WTC11 (cell line): Measurements from ENCODE around the gene HEPACAM. TPM values are rescaled to one million over a fixed set of nuclear protein-coding genes. Genes with fewer than 3 reads are reported as not detected.

Experiments used
- CREB1 ChIP-seq: sonication (generic); formaldehyde crosslinking; IDR thresholded peaks from 2 replicates; pipeline ENCODE4 v1.8.0; 2023; ENCODE audit warnings: mild to moderate bottlenecking, missing genetic modification reagents
- E2F4 ChIP-seq: sonication (generic); formaldehyde crosslinking; IDR thresholded peaks from 2 replicates; pipeline ENCODE4 v1.8.1; 2022; ENCODE audit warnings: low read depth, mild to moderate bottlenecking, moderate library complexity, missing genetic modification reagents, borderline replicate concordance
- ELF4 ChIP-seq: sonication (generic); formaldehyde crosslinking; IDR thresholded peaks from 2 replicates; pipeline ENCODE4 v1.8.1; 2022; ENCODE audit warnings: low read depth, mild to moderate bottlenecking, moderate library complexity, missing genetic modification reagents
- EMX1 ChIP-seq: fragments of 250-450 bp; sonication (Bioruptor Pico); IDR thresholded peaks from 2 replicates; pipeline ENCODE4 v1.8.0; 2021; ENCODE audit warnings: mild to moderate bottlenecking
- FOXP1 ChIP-seq: sonication (generic); formaldehyde crosslinking; IDR thresholded peaks from 2 replicates; pipeline ENCODE4 v1.8.0; 2022; ENCODE audit warnings: missing genetic modification reagents, mild to moderate bottlenecking, moderate library complexity, borderline replicate concordance
- GRHL2 ChIP-seq: fragments of 250-450 bp; sonication (Bioruptor Pico); IDR thresholded peaks from 2 replicates; pipeline ENCODE4 v1.8.0; 2022; ENCODE audit warnings: mild to moderate bottlenecking, moderate library complexity; ENCODE audit not compliant: insufficient replicate concordance, severe bottlenecking
- GTF2I ChIP-seq: fragments of 250-450 bp; sonication (Bioruptor Pico); conservative IDR thresholded peaks from 2 replicates; pipeline ENCODE4 v1.4.0; 2021; ENCODE audit warnings: mild to moderate bottlenecking
- IRF1 ChIP-seq: sonication (generic); formaldehyde crosslinking; IDR thresholded peaks from 2 replicates; pipeline ENCODE4 v1.8.0; 2023; ENCODE audit warnings: missing genetic modification reagents
- JAZF1 ChIP-seq: fragments of 250-450 bp; sonication (Bioruptor Pico); IDR thresholded peaks from 2 replicates; pipeline ENCODE4 v1.9.0; 2021; ENCODE audit warnings: moderate library complexity, mild to moderate bottlenecking, inconsistent platforms
- NFYB ChIP-seq: sonication (generic); formaldehyde crosslinking; conservative IDR thresholded peaks from 2 replicates; pipeline ENCODE4 v1.8.0; 2022; ENCODE audit warnings: low read depth, missing genetic modification reagents
- OVOL2 ChIP-seq: fragments of 250-450 bp; sonication (Bioruptor Pico); IDR thresholded peaks from 2 replicates; pipeline ENCODE4 v1.9.0; 2021; ENCODE audit warnings: mild to moderate bottlenecking, borderline replicate concordance
- TEAD1 ChIP-seq: sonication (generic); formaldehyde crosslinking; IDR thresholded peaks from 2 replicates; pipeline ENCODE4 v1.8.0; 2022; ENCODE audit warnings: mild to moderate bottlenecking, missing genetic modification reagents
- ZNF219 ChIP-seq: sonication (generic); formaldehyde crosslinking; IDR thresholded peaks from 2 replicates; pipeline ENCODE4 v1.8.0; 2023; ENCODE audit warnings: missing genetic modification reagents, mild to moderate bottlenecking, borderline replicate concordance
- ZNF671 ChIP-seq: fragments of 250-450 bp; sonication (Bioruptor Pico); IDR thresholded peaks from 2 replicates; pipeline ENCODE4 v1.8.0; 2021; ENCODE audit warnings: mild to moderate bottlenecking
- total RNA-seq: library from RNA; stranded (reverse); gene quantifications from 3 replicates; pipeline ENCODE4 v1.2.3, GENCODE V29; 2021
- TF ChIP-seq, protein P1 (sequence below): sonication (generic); formaldehyde crosslinking; IDR thresholded peaks from 2 replicates; pipeline ENCODE4 v1.8.0; 2022; ENCODE audit warnings: missing genetic modification reagents
- TF ChIP-seq, protein P2 (sequence below): sonication (generic); formaldehyde crosslinking; IDR thresholded peaks from 2 replicates; pipeline ENCODE4 v1.8.1; 2023; ENCODE audit warnings: mild to moderate bottlenecking, missing genetic modification reagents, borderline replicate concordance
- TF ChIP-seq, protein P3 (sequence below): sonication (generic); formaldehyde crosslinking; IDR thresholded peaks from 2 replicates; pipeline ENCODE4 v1.8.1; 2023; ENCODE audit warnings: mild to moderate bottlenecking, missing genetic modification reagents
- TF ChIP-seq, protein P4 (sequence below): sonication (generic); formaldehyde crosslinking; IDR thresholded peaks from 2 replicates; pipeline ENCODE4 v1.8.1; 2023; ENCODE audit warnings: mild to moderate bottlenecking, missing genetic modification reagents
- TF ChIP-seq, protein P5 (sequence below): sonication (generic); formaldehyde crosslinking; IDR thresholded peaks from 2 replicates; pipeline ENCODE4 v1.8.0; 2022; ENCODE audit warnings: mild to moderate bottlenecking, missing genetic modification reagents
- TF ChIP-seq, protein P6 (sequence below): sonication (generic); formaldehyde crosslinking; IDR thresholded peaks from 2 replicates; pipeline ENCODE4 v1.8.1; 2022; ENCODE audit warnings: mild to moderate bottlenecking, moderate library complexity, missing genetic modification reagents
- TF ChIP-seq, protein P7 (sequence below): sonication (generic); formaldehyde crosslinking; IDR thresholded peaks from 2 replicates; pipeline ENCODE4 v1.8.1; 2022; ENCODE audit warnings: low read depth, missing genetic modification reagents, borderline replicate concordance

HEPACAM gene
- total RNA-seq, 1 experiment from 2014 or later, result not detected

DNA sequence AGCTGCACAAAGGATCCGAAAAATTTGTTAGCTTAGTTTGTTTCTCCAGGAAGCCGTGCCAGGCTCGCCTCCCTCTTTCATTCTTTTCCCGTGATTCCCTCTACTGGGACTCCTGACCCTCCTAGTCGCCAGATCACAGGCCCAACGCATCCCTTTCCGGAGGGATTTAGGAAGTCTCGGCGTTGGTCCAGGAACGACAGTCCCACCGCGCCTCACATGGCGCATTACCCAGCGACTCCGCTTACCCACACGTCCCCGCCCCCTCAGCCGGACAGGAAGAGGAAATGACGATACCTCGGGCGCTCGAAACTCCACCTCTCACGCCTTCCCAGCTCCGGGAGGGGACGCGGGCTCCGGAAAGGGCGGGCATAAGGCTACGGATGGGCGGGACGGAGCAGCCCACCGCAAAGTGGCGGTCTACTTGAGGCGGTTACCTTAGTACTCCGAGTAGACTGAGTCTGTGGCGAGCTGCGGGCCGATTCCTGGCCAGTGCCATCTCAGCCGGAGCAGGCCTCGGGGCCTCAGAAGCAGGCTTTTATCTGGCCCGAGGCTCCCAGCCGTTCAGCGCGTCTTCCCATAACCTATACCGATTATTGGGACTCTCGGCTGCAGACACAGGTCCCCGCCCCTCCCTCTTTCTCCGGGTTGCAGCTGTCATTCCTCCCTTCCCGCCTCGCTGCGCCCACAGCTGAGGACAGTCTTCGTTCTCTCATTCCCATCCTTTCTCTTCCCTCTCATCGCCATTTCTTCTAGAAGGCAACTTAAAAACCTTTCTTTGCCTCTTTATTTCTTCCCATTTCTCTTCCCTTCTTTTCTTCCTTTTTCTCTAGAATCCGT, 18.1 kb upstream of the HEPACAM start, which contains the start of gene CCDC15 (continued):
- TF ChIP-seq, protein P1, sequence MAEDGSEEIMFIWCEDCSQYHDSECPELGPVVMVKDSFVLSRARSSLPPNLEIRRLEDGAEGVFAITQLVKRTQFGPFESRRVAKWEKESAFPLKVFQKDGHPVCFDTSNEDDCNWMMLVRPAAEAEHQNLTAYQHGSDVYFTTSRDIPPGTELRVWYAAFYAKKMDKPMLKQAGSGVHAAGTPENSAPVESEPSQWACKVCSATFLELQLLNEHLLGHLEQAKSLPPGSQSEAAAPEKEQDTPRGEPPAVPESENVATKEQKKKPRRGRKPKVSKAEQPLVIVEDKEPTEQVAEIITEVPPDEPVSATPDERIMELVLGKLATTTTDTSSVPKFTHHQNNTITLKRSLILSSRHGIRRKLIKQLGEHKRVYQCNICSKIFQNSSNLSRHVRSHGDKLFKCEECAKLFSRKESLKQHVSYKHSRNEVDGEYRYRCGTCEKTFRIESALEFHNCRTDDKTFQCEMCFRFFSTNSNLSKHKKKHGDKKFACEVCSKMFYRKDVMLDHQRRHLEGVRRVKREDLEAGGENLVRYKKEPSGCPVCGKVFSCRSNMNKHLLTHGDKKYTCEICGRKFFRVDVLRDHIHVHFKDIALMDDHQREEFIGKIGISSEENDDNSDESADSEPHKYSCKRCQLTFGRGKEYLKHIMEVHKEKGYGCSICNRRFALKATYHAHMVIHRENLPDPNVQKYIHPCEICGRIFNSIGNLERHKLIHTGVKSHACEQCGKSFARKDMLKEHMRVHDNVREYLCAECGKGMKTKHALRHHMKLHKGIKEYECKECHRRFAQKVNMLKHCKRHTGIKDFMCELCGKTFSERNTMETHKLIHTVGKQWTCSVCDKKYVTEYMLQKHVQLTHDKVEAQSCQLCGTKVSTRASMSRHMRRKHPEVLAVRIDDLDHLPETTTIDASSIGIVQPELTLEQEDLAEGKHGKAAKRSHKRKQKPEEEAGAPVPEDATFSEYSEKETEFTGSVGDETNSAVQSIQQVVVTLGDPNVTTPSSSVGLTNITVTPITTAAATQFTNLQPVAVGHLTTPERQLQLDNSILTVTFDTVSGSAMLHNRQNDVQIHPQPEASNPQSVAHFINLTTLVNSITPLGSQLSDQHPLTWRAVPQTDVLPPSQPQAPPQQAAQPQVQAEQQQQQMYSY, result 0 out of 2 replicates have a peak, but pooled peaks have one; percentile 20
- TF ChIP-seq, protein P2, sequence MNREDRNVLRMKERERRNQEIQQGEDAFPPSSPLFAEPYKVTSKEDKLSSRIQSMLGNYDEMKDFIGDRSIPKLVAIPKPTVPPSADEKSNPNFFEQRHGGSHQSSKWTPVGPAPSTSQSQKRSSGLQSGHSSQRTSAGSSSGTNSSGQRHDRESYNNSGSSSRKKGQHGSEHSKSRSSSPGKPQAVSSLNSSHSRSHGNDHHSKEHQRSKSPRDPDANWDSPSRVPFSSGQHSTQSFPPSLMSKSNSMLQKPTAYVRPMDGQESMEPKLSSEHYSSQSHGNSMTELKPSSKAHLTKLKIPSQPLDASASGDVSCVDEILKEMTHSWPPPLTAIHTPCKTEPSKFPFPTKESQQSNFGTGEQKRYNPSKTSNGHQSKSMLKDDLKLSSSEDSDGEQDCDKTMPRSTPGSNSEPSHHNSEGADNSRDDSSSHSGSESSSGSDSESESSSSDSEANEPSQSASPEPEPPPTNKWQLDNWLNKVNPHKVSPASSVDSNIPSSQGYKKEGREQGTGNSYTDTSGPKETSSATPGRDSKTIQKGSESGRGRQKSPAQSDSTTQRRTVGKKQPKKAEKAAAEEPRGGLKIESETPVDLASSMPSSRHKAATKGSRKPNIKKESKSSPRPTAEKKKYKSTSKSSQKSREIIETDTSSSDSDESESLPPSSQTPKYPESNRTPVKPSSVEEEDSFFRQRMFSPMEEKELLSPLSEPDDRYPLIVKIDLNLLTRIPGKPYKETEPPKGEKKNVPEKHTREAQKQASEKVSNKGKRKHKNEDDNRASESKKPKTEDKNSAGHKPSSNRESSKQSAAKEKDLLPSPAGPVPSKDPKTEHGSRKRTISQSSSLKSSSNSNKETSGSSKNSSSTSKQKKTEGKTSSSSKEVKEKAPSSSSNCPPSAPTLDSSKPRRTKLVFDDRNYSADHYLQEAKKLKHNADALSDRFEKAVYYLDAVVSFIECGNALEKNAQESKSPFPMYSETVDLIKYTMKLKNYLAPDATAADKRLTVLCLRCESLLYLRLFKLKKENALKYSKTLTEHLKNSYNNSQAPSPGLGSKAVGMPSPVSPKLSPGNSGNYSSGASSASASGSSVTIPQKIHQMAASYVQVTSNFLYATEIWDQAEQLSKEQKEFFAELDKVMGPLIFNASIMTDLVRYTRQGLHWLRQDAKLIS (CRISPR knock-in tag), result no peak
- TF ChIP-seq ELF4 (CRISPR knock-in tag), result no peak
- TF ChIP-seq, protein P3, sequence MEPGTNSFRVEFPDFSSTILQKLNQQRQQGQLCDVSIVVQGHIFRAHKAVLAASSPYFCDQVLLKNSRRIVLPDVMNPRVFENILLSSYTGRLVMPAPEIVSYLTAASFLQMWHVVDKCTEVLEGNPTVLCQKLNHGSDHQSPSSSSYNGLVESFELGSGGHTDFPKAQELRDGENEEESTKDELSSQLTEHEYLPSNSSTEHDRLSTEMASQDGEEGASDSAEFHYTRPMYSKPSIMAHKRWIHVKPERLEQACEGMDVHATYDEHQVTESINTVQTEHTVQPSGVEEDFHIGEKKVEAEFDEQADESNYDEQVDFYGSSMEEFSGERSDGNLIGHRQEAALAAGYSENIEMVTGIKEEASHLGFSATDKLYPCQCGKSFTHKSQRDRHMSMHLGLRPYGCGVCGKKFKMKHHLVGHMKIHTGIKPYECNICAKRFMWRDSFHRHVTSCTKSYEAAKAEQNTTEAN (CRISPR knock-in tag), result no peak
- no peak for TF ChIP-seq GTF2I
- no peak for TF ChIP-seq E2F4 (CRISPR knock-in tag)
- TF ChIP-seq ZNF671 (CRISPR knock-in tag), result no peak
- TF ChIP-seq IRF1, result no peak
- TF ChIP-seq TEAD1 (CRISPR knock-in tag), result no peak; the same call in 1 of the 2 replicates
- no peak; the same call in 1 of the 2 replicates for TF ChIP-seq FOXP1 (CRISPR knock-in tag)
- TF ChIP-seq OVOL2 (CRISPR knock-in tag), result no peak
- TF ChIP-seq, protein P4, sequence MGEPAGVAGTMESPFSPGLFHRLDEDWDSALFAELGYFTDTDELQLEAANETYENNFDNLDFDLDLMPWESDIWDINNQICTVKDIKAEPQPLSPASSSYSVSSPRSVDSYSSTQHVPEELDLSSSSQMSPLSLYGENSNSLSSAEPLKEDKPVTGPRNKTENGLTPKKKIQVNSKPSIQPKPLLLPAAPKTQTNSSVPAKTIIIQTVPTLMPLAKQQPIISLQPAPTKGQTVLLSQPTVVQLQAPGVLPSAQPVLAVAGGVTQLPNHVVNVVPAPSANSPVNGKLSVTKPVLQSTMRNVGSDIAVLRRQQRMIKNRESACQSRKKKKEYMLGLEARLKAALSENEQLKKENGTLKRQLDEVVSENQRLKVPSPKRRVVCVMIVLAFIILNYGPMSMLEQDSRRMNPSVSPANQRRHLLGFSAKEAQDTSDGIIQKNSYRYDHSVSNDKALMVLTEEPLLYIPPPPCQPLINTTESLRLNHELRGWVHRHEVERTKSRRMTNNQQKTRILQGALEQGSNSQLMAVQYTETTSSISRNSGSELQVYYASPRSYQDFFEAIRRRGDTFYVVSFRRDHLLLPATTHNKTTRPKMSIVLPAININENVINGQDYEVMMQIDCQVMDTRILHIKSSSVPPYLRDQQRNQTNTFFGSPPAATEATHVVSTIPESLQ (CRISPR knock-in tag), result no peak
- TF ChIP-seq, protein P5, sequence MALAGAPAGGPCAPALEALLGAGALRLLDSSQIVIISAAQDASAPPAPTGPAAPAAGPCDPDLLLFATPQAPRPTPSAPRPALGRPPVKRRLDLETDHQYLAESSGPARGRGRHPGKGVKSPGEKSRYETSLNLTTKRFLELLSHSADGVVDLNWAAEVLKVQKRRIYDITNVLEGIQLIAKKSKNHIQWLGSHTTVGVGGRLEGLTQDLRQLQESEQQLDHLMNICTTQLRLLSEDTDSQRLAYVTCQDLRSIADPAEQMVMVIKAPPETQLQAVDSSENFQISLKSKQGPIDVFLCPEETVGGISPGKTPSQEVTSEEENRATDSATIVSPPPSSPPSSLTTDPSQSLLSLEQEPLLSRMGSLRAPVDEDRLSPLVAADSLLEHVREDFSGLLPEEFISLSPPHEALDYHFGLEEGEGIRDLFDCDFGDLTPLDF (CRISPR knock-in tag), result no peak; the same call in 1 of the 2 replicates
- no peak for TF ChIP-seq GRHL2 (CRISPR knock-in tag)
- peak; percentile 51 for TF ChIP-seq NFYB (CRISPR knock-in tag)
- no peak for TF ChIP-seq EMX1 (CRISPR knock-in tag)
- TF ChIP-seq JAZF1 (CRISPR knock-in tag), result no peak
- TF ChIP-seq, protein P6, sequence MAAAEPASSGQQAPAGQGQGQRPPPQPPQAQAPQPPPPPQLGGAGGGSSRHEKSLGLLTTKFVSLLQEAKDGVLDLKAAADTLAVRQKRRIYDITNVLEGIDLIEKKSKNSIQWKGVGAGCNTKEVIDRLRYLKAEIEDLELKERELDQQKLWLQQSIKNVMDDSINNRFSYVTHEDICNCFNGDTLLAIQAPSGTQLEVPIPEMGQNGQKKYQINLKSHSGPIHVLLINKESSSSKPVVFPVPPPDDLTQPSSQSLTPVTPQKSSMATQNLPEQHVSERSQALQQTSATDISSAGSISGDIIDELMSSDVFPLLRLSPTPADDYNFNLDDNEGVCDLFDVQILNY (CRISPR knock-in tag), result 0 out of 2 replicates have a peak, but pooled peaks have one; percentile 70
- TF ChIP-seq, protein P7, sequence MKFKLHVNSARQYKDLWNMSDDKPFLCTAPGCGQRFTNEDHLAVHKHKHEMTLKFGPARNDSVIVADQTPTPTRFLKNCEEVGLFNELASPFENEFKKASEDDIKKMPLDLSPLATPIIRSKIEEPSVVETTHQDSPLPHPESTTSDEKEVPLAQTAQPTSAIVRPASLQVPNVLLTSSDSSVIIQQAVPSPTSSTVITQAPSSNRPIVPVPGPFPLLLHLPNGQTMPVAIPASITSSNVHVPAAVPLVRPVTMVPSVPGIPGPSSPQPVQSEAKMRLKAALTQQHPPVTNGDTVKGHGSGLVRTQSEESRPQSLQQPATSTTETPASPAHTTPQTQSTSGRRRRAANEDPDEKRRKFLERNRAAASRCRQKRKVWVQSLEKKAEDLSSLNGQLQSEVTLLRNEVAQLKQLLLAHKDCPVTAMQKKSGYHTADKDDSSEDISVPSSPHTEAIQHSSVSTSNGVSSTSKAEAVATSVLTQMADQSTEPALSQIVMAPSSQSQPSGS, result no peak
- no peak for TF ChIP-seq CREB1 (CRISPR knock-in tag)
- no peak for TF ChIP-seq ZNF219
